Thyroid gland (tissue), 4 donors: ENCODE data around the gene CEP55. TPM values are rescaled to one million over a fixed set of nuclear protein-coding genes. Genes with fewer than 3 reads are reported as not detected.

Experiments
- DNase-seq, 2 donors: peaks; one replicate each; pipeline ENCODE4 v3.0.0-alpha.2; 2019
- H3K27ac ChIP-seq, 3 donors: fragments of 200-600 bp; sonication (generic); 1 replicate in 2 of 3; 2 replicates in 1 of 3; pipeline ENCODE4 v1.5.1; 2016 to 2019; ENCODE audit warnings: mild to moderate bottlenecking in 1 of 3, moderate library complexity in 1 of 3
- H3K27me3 ChIP-seq: fragments of 200-600 bp; sonication (generic); one replicate; pipeline ENCODE4 v1.5.1; 2019
- H3K36me3 ChIP-seq, 2 donors: fragments of 200-600 bp; sonication (generic); one replicate each; pipeline ENCODE4 v1.5.1; 2016 to 2019
- H3K4me1 ChIP-seq, 2 donors: fragments of 200-600 bp; sonication (generic); one replicate each; pipeline ENCODE4 v1.5.1; 2017 to 2019
- H3K4me3 ChIP-seq, 3 donors: fragments of 200-600 bp; sonication (generic); replicated peaks in 1 of 3; 1 replicate in 2 of 3; 2 replicates in 1 of 3; pipeline ENCODE4 v1.5.1; 2016; ENCODE audit warnings: mild to moderate bottlenecking in 1 of 3
- H3K9me3 ChIP-seq: fragments of 200-600 bp; sonication (generic); one replicate; pipeline ENCODE4 v1.5.1; 2017
- CTCF ChIP-seq, 6 experiments: fragments of 200-600 bp in 3 of 6; fragments of 450-650 bp in 3 of 6; sonication (generic) in 3 of 6; IDR thresholded peaks; one replicate each; pipeline ENCODE4 v1.5.1; 2016 to 2019; ENCODE audit warnings: antibody characterized with exemption in 6 of 6, mild to moderate bottlenecking in 2 of 6, inconsistent platforms in 1 of 6, moderate library complexity in 1 of 6
- POLR2A ChIP-seq, 2 donors: fragments of 450-650 bp; IDR thresholded peaks; one replicate each; pipeline ENCODE4 v1.6.1; 2017; ENCODE audit warnings: antibody characterized with exemption in 2 of 2, mild to moderate bottlenecking in 2 of 2, moderate library complexity in 1 of 2
- WGBS, 2 donors: methylation state at CpG; one replicate each; pipeline ENCODE4 v1.1.5; 2017; 5-methylcytosine and 5-hydroxymethylcytosine counted together
- intact Hi-C: fragments of 100-400 bp; cut with DNase I; formaldehyde crosslinking; loops from one replicate; pipeline ENCODE4 v1.15.1; 2023
- total RNA-seq, 4 donors: library from RNA; depleted of rRNA; stranded (reverse); fragments of >200 nt; gene quantifications; one replicate each; pipeline ENCODE4 v1.2.3, GENCODE V29; 2016

CEP55 gene
- total RNA-seq, 4 donors from 2014 or later: 0.11 to 2.1 (median 1.0) TPM; not detected in 1

DNA sequence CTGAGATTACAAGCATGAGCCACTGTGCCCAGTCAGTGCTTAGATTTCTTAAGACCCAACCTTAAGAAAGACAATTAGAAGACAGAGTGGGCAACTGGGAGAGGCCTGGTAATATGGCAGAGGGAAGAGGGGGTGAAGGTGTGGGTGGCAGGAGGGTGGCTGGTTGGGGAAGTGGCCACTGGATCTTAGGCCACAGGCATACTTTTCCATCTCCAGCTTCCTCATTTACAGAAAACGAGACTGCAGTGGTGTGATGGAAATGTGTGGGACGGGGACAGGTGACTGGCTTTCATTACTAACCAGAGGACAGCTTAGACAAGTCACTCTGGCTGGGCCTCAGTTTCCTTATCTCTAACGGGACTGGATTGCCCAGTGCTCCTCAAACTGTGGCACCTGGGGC is 69.0 kb downstream of the CEP55 start:
- H3K4me1 ChIP-seq: peaks cover 0 to 6% of the 10 kb centered on the region in 2 donors
- no peak for DNase-seq
- H3K4me3 ChIP-seq: no peak overlapping the region
- intact Hi-C loops: no loop called here
- no peak overlapping the region for H3K27ac ChIP-seq
- H3K27me3 ChIP-seq: peaks cover 10% of the 10 kb centered on the region
- H3K36me3 ChIP-seq: no peaks in the 10 kb centered on the region
- no peaks in the 10 kb centered on the region for H3K9me3 ChIP-seq
- 82 to 85% methylated on average over 3 of the region's 3 CpGs for WGBS, 2 donors
- no peak for TF ChIP-seq CTCF (IDR thresholded peaks at IDR 0.05)
- TF ChIP-seq POLR2A (IDR thresholded peaks at IDR 0.05): no peak

DNA sequence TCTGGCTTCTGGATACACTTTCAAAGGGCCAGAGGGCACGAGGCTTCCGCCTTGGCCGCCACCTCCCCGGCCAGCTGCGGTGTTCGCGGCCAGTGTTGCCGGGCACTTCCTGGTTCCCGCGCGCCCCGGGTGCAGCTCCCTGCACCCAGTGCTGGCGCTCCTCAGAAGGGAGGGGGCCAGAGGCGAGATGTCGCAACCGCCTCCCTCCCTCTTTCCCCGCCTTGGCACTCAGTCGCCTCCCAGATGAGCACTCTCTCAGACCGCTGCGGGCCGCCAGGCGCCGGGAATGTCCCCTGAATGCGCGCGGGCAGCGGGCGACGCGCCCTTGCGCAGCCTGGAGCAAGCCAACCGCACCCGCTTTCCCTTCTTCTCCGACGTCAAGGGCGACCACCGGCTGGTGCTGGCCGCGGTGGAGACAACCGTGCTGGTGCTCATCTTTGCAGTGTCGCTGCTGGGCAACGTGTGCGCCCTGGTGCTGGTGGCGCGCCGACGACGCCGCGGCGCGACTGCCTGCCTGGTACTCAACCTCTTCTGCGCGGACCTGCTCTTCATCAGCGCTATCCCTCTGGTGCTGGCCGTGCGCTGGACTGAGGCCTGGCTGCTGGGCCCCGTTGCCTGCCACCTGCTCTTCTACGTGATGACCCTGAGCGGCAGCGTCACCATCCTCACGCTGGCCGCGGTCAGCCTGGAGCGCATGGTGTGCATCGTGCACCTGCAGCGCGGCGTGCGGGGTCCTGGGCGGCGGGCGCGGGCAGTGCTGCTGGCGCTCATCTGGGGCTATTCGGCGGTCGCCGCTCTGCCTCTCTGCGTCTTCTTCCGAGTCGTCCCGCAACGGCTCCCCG is 70.2 kb downstream of the CEP55 start, which contains the start of gene FFAR4:
FFAR4 (plus strand) TSS at position 231 of the 842 bp plus-strand sequence; CDS start at position 287, 56 bp downstream.
- no peak within 1 kb of the TSS for H3K4me3 ChIP-seq
- DNase-seq: peak; percentile 4 to 12
- H3K27me3 ChIP-seq: peaks cover 10% of the 10 kb centered on the region
- intact Hi-C loops: no loop called here
- no peak within 1 kb of the TSS for H3K27ac ChIP-seq
- 1 to 3% methylated on average over 24 to 37 of the region's 85 CpGs for whole genome bisulfite sequencing, 2 donors
- peaks cover 0 to 6% of the 10 kb centered on the region in 2 donors for H3K4me1 ChIP-seq
- no peaks in the 10 kb centered on the region for H3K36me3 ChIP-seq
- TF ChIP-seq POLR2A (IDR thresholded peaks at IDR 0.05) (no peak), CTCF (IDR thresholded peaks at IDR 0.05) (no peak)
- H3K9me3 ChIP-seq: no peaks in the 10 kb centered on the region

- intact Hi-C loops: no loop called here
- no peaks in the 10 kb centered on the region for H3K36me3 ChIP-seq
- WGBS, 2 donors: 12 to 14% methylated on average over 25 to 33 of the region's 33 CpGs
- H3K27ac ChIP-seq: no peak overlapping the region
- DNase-seq: no peak
- peaks cover 0 to 6% of the 10 kb centered on the region in 2 donors for H3K4me1 ChIP-seq
- TF ChIP-seq CTCF (IDR thresholded peaks at IDR 0.05) (no peak), POLR2A (IDR thresholded peaks at IDR 0.05) (no peak)
- H3K4me3 ChIP-seq: no peak overlapping the region
- H3K27me3 ChIP-seq: peaks cover 10% of the 10 kb centered on the region
- H3K9me3 ChIP-seq: no peaks in the 10 kb centered on the region
These were observed 71.1 kb downstream of the CEP55 start for GRCh38 chr10:93567277-93568104.

DNA sequence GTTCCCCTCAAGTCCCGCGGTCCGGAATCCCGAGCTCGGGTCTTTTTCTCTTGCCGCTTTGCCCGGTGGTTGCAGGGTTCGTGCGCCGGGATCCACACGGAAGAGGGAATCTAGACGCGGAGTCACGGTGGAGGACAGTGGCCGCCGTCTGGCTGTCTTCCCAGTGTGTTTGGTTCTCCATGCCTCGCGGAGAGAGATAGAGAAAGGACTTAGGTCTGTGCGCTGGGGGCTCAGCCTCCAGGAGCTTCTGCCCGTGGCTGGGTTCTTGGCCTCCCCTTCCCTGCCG is 71.6 kb downstream of the CEP55 start:
- H3K4me3 ChIP-seq: no peak overlapping the region
- H3K27ac ChIP-seq: no peak overlapping the region
- WGBS, 2 donors: 2 to 5% methylated on average over 14 to 21 of the region's 21 CpGs
- DNase-seq: no peak
- intact Hi-C loops: no loop called here
- H3K36me3 ChIP-seq: no peaks in the 10 kb centered on the region
- peaks cover 10% of the 10 kb centered on the region for H3K27me3 ChIP-seq
- TF ChIP-seq CTCF (IDR thresholded peaks at IDR 0.05) (no peak), POLR2A (IDR thresholded peaks at IDR 0.05) (no peak)
- H3K4me1 ChIP-seq: peaks cover 0 to 6% of the 10 kb centered on the region in 2 donors
- no peaks in the 10 kb centered on the region for H3K9me3 ChIP-seq

- no peaks in the 10 kb centered on the region for H3K9me3 ChIP-seq
- H3K36me3 ChIP-seq: no peaks in the 10 kb centered on the region
- DNase-seq: no peak
- H3K4me3 ChIP-seq: no peak overlapping the region
- H3K4me1 ChIP-seq: peaks cover 0 to 6% of the 10 kb centered on the region in 2 donors
- no peak overlapping the region for H3K27ac ChIP-seq
- peaks cover 10% of the 10 kb centered on the region for H3K27me3 ChIP-seq
- intact Hi-C loops: no loop called here
- TF ChIP-seq POLR2A (IDR thresholded peaks at IDR 0.05): no peak
- no peak for TF ChIP-seq CTCF (IDR thresholded peaks at IDR 0.05)
- WGBS, 2 donors: 47 to 51% methylated on average over 3 of the region's 3 CpGs
These were observed 74.0 kb downstream of the CEP55 start for GRCh38 chr10:93570383-93570782.
